OCI-LY1 (cell line): ENCODE measurements around the gene BMP5.

ENCODE experiments used
- H2AFZ ChIP-seq: fragments of 200-600 bp; sonication (generic), shearing (Covaris generic); 2 replicates; pipeline ENCODE4 v1.6.0; 2014; ENCODE audit warnings: antibody characterized with exemption, mild to moderate bottlenecking, low read length
- H3F3A ChIP-seq: fragments of 200-600 bp; sonication (generic), shearing (Covaris generic); 2 replicates; pipeline ENCODE4 v1.6.0; 2014; ENCODE audit warnings: mild to moderate bottlenecking, antibody characterized with exemption, low read length, moderate library complexity; ENCODE audit not compliant: insufficient read depth
- H3K27ac ChIP-seq: fragments of 200-600 bp; sonication (generic); 2 replicates; pipeline ENCODE4 v1.5.1; 2014; ENCODE audit warnings: low read length, mixed run types, mild to moderate bottlenecking, low read depth; ENCODE audit not compliant: poor library complexity, severe bottlenecking
- H3K27me3 ChIP-seq: fragments of 200-600 bp; sonication (generic); 2 replicates; pipeline ENCODE4 v1.6.0; 2014; ENCODE audit warnings: antibody characterized with exemption, mild to moderate bottlenecking, low read length, moderate library complexity; ENCODE audit not compliant: insufficient read depth
- H3K36me3 ChIP-seq: fragments of 200-600 bp; sonication (generic); 2 replicates; pipeline ENCODE4 v1.6.1; 2014; ENCODE audit warnings: mild to moderate bottlenecking, antibody characterized with exemption, low read length, moderate library complexity, mixed read lengths; ENCODE audit not compliant: insufficient read depth
- H3K4me1 ChIP-seq: fragments of 200-600 bp; sonication (generic); 2 replicates; pipeline ENCODE4 v1.5.1; 2014; ENCODE audit warnings: mild to moderate bottlenecking, low read length, moderate library complexity; ENCODE audit not compliant: insufficient read depth, severe bottlenecking
- H3K4me2 ChIP-seq: fragments of 200-600 bp; sonication (generic), shearing (Covaris generic); 2 replicates; pipeline ENCODE4 v1.6.1; 2014; ENCODE audit warnings: low read length
- H3K4me3 ChIP-seq: fragments of 200-600 bp; sonication (generic); 2 replicates; pipeline ENCODE4 v1.5.1; 2014; ENCODE audit warnings: low read length, low read depth, mild to moderate bottlenecking, mixed read lengths; ENCODE audit not compliant: poor library complexity, severe bottlenecking
- H3K79me2 ChIP-seq: fragments of 200-600 bp; shearing (Covaris generic); 2 replicates; pipeline ENCODE4 v1.6.1; 2016; ENCODE audit warnings: mixed run types, low read length, mixed read lengths; ENCODE audit not compliant: insufficient read depth
- H3K9ac ChIP-seq: fragments of 200-600 bp; sonication (generic), shearing (Covaris generic); 2 replicates; pipeline ENCODE4 v1.6.1; 2014; ENCODE audit warnings: mild to moderate bottlenecking, low read length, mixed read lengths
- H3K9me2 ChIP-seq: fragments of 200-600 bp; sonication (generic), shearing (Covaris generic); 2 replicates; pipeline ENCODE4 v1.6.1; 2014; ENCODE audit warnings: low read depth, mild to moderate bottlenecking, low read length, mixed read lengths
- H3K9me3 ChIP-seq: fragments of 200-600 bp; shearing (Covaris generic); 2 replicates; pipeline ENCODE4 v1.6.1; 2014; ENCODE audit warnings: low read length, mixed read lengths
- H4K20me1 ChIP-seq: fragments of 200-600 bp; sonication (generic), shearing (Covaris generic); 2 replicates; pipeline ENCODE4 v1.6.0; 2016; ENCODE audit warnings: mild to moderate bottlenecking, low read length; ENCODE audit not compliant: insufficient read depth
- CTCF ChIP-seq: fragments of 200-600 bp; sonication (generic), shearing (Covaris generic); IDR thresholded peaks from 2 replicates; pipeline ENCODE4 v1.5.1; 2017; ENCODE audit warnings: mild to moderate bottlenecking, antibody characterized with exemption, low read length, moderate library complexity, mixed read lengths
- EZH2 ChIP-seq: fragments of 200-600 bp; sonication (generic), shearing (Covaris generic); IDR thresholded peaks from 2 replicates; pipeline ENCODE4 v1.8.0; 2017; ENCODE audit warnings: borderline replicate concordance, mixed run types, mild to moderate bottlenecking, antibody characterized with exemption, low read length, moderate library complexity, mixed read lengths

The BMP5 gene

GRCh38 chr6:55820696-55821095 lies 54.7 kb downstream of the BMP5 start:
- Histone ChIP-seq H3K9ac (no peak overlapping the region), H3K9me3 (no peaks in the 10 kb centered on the region), H3F3A (no peaks in the 10 kb centered on the region), H4K20me1 (no peaks in the 10 kb centered on the region), H2AFZ (no peak overlapping the region), H3K4me2 (no peak overlapping the region), H3K27me3 (no peaks in the 10 kb centered on the region), H3K36me3 (no peaks in the 10 kb centered on the region), H3K79me2 (no peaks in the 10 kb centered on the region), H3K27ac (no peak overlapping the region), H3K9me2 (no peaks in the 10 kb centered on the region), H3K4me3 (no peak overlapping the region), H3K4me1 (no peaks in the 10 kb centered on the region)
- TF ChIP-seq EZH2 (no peak), CTCF (no peak)

- Histone ChIP-seq H3F3A (no peaks in the 10 kb centered on the region), H3K4me1 (no peaks in the 10 kb centered on the region), H3K4me3 (no peak overlapping the region), H3K9me2 (no peaks in the 10 kb centered on the region), H2AFZ (no peak overlapping the region), H3K27ac (no peak overlapping the region), H3K27me3 (no peaks in the 10 kb centered on the region), H3K79me2 (no peaks in the 10 kb centered on the region), H4K20me1 (no peaks in the 10 kb centered on the region), H3K36me3 (no peaks in the 10 kb centered on the region), H3K9ac (no peak overlapping the region), H3K4me2 (no peak overlapping the region), H3K9me3 (no peaks in the 10 kb centered on the region)
- no peak for TF ChIP-seq EZH2
- no peak for TF ChIP-seq CTCF
These were observed 55.6 kb downstream of the BMP5 start for GRCh38 chr6:55819811-55820210.

DNA sequence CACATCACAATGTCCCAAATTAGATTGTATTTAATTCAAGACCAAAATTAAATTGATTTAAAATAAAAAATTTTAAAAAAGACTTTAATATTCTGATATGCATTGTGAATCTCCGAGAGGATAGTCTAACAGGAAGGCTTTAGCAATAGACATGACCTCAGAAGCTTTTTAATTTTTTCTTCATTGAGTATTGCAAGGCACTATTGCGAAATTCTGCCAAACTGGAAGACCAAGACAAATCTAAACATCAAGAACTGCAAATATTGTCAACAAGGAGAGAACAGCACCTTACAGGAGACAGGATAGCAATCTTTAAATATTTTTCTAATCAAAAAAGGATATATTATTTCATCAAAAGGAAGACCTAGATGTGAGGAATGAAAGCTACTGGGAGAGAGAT lies 56.9 kb downstream of the BMP5 start:
- TF ChIP-seq EZH2 = no peak
- H2AFZ ChIP-seq = no peak overlapping the region
- no peak overlapping the region for H3K9ac ChIP-seq
- no peak overlapping the region for H3K4me2 ChIP-seq
- no peaks in the 10 kb centered on the region for H3K36me3 ChIP-seq
- H3K9me3 ChIP-seq = no peaks in the 10 kb centered on the region
- no peaks in the 10 kb centered on the region for H3K4me1 ChIP-seq
- H4K20me1 ChIP-seq = no peaks in the 10 kb centered on the region
- H3K79me2 ChIP-seq = no peaks in the 10 kb centered on the region
- H3K27me3 ChIP-seq = no peaks in the 10 kb centered on the region
- H3K9me2 ChIP-seq = no peaks in the 10 kb centered on the region
- no peaks in the 10 kb centered on the region for H3F3A ChIP-seq
- H3K4me3 ChIP-seq = no peak overlapping the region
- no peak overlapping the region for H3K27ac ChIP-seq

GRCh38 chr6:55812509-55812908 lies 62.9 kb downstream of the BMP5 start:
- no peaks in the 10 kb centered on the region for H3K4me1 ChIP-seq
- H3K4me3 ChIP-seq = no peak overlapping the region
- TF ChIP-seq EZH2 (no peak), CTCF (no peak)
- no peak overlapping the region for H3K27ac ChIP-seq
- H3K9ac ChIP-seq = no peak overlapping the region
- H4K20me1 ChIP-seq = no peaks in the 10 kb centered on the region
- no peak overlapping the region for H3K4me2 ChIP-seq
- H3F3A ChIP-seq = no peaks in the 10 kb centered on the region
- no peaks in the 10 kb centered on the region for H3K79me2 ChIP-seq
- no peaks in the 10 kb centered on the region for H3K9me3 ChIP-seq
- no peaks in the 10 kb centered on the region for H3K27me3 ChIP-seq
- no peaks in the 10 kb centered on the region for H3K9me2 ChIP-seq
- H3K36me3 ChIP-seq = no peaks in the 10 kb centered on the region
- H2AFZ ChIP-seq = no peak overlapping the region
